LNCaP clone FGC (cell line): ENCODE measurements around the gene NAV1.

Experiments used
- DNase-seq: peaks from one replicate; pipeline ENCODE4 v3.0.0-alpha.2; 2011; ENCODE audit warnings: low read depth
- H3K4me3 ChIP-seq: 2 replicates; pipeline ENCODE4 v1.5.1; 2011; ENCODE audit warnings: mild to moderate bottlenecking, low read depth, low read length, control low read depth
- CTCF ChIP-seq: IDR thresholded peaks from 2 replicates; pipeline ENCODE4 v1.5.1; 2012; ENCODE audit warnings: mild to moderate bottlenecking; ENCODE audit not compliant: control insufficient read depth, insufficient read depth; ENCODE audit errors: extremely low read depth

NAV1 gene

GRCh38 chr1:201554789-201555592 lies 16.1 kb downstream of the NAV1 start:
- TF ChIP-seq CTCF: no peak
- DNase-seq: no peak
- H3K4me3 ChIP-seq: no peak overlapping the region

DNA sequence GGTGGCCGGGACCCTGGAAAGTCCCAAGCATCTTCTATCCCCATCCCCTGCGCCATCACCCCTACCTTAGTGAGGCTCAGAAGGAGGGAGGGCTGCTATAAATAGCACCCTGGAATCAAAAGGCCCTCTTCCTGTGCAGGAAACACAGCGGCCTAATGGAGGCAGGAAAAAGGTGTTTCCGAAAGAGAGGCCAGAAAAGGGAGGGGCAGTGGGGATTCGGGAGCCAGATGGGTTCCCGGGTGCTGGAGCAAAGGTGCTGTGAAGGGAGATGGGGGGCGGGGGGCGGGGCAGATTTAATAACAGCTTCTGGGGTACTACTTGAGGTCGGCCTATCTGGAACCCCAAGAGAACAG lies 16.6 kb downstream of the NAV1 start:
- TF ChIP-seq CTCF: no peak
- no peak overlapping the region for H3K4me3 ChIP-seq
- DNase-seq: no peak

- H3K4me3 ChIP-seq: no peak overlapping the region
- TF ChIP-seq CTCF: no peak
- DNase-seq: no peak
Observed at GRCh38 chr1:201556841-201557571, 18.1 kb downstream of the NAV1 start.

DNA sequence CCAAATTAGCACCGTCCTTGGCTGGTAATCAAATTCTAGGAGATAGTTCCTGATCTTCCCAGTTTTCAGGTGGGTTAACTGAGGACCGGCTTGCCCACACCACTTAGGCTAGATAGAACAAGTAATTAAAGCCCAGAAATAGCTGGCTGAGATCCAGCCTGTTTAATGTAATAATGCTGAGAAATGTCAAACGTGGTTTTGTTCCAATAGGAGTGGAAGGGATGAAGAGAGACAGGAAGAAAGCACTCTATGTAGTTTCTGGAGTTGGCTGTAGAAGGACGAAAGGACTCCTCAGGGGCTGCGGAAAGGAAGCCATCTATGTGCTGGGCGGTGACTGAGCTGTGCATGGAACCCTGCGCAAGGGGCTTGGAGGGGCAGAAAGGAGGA lies 18.6 kb downstream of the NAV1 start:
- no peak for TF ChIP-seq CTCF
- no peak overlapping the region for H3K4me3 ChIP-seq
- DNase-seq: no peak

- H3K4me3 ChIP-seq: no peak overlapping the region
- TF ChIP-seq CTCF: peak; percentile 98
- DNase-seq: peak; percentile 50
Observed at GRCh38 chr1:201559679-201560162, 20.8 kb downstream of the NAV1 start.

DNA sequence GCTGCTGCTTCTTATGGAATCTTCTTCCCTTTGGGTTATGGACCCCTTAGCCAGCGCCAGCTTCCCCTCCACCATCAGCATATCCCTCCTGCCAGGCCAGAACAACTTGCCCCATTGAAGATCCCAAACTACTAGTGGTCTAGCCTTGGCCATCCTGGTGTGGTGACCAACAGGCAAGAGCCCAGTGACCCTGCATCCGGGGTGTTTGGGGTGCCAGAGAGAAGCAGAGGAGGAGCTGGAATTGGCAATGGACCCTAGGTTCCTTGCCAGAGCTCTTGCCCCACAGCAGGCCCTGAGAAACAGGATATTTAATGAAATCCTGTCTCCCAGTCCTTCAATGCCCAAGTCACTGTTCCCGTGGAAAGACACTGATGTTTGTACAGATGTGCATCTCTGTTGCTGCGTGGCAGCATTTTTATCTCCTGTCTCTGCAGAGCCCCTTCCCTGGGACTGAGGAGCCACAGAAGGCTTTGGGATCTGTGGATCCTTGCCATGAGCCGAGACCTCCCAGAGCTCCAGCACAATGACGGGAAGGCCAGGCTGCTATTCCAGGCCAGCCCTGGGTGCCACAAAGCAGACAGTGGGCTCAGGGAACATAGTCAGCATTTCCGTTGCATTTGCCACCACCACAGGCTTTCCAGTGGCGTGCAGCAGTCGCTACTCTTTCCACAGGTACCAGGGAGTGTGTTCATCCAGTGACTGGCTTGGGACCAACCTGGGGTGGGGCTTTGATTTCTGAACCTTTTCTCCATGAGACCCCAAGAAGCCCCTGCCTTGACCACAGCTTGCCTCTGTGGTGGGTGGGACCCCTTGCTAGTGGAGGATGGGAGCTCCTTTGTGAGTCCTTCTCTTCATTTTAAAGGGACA lies 21.6 kb downstream of the NAV1 start:
- no peak for TF ChIP-seq CTCF
- no peak for DNase-seq
- H3K4me3 ChIP-seq: no peak overlapping the region
